T follicular helper cell (primary cell): ENCODE results near the gene CCDC71.

Experiments
- DNase-seq: peaks from one replicate; pipeline ENCODE4 v3.0.0-alpha.2; 2020; ENCODE audit warnings: low read depth

CCDC71 gene

GRCh38 chr3:49170744-49171118 lies 4.6 kb upstream of the CCDC71 start:
- no peak for DNase-seq

DNA sequence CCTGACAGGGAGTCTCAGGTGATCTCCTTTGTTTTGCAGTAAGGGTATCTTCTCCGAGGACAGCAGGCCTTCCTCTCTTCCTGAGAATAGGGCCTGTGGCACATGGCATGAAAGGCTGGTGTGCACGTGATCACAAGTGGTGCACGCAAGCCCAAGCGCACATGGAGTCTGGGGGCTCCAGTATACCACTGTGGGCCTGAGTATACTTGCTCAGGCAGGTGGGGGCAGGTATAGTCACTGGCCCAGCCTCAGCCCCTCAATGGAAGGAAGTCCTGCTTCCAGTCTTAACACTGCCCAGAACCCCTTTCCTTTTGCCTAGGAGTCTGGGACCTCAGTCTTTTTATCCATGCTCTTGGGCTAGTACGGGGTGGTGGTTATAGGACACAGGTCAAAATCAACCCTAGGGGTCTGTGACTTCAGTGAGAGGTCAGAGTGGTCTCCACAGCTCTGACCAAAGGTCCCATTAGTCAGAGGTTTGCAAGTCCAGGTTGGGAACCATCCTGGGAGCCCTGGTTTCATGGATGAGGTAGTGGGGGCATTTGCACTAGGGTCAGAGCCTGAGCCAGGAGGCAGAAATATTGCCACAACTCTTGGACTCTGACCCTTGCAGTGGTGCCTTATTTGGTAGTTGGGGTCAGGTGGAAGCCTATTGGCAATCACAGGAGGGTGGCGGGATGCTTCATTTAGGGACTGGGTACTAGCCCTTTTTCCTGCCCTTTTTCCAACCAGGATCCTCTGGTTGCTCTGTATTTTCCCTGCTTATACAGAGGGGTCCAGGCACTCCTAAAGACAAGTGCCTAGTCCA lies 823 bp upstream of the CCDC71 start:
- DNase-seq, result no peak

DNA sequence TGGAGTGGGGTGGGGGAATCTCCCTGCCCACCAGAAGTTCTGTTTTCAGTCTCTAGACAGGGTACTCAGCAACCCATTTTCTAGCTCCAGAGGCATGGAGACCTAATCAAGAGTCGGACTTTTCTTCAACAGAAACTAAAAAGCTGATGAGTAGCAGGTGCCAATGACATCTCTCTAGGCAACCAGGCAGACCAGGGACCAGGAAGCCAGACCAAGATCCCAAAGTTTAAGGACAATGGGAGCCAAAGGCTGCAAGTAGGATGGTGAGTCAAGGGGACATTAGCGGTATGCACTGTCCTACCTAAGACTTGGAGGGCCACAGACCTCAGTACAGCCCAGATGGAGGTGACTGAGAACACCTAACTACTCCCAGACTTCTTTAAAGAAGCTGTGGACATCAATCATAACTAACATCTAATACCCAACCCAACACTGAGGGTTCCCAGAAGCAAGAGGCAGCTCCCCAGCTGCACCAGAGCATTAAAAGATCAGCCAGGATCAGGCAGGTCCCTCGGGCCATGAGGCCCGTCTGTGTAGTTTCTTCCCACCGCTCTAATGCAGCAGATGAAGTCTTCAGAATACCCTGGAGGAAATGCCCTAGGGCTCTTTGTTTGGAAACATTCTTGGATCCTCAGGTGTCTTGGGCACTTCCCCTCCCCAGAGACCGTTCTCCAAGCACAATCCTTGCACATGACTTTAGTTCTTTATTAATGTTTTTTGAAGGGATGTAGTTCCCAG lies 979 bp downstream of the CCDC71 start:
- DNase-seq, result no peak

DNA sequence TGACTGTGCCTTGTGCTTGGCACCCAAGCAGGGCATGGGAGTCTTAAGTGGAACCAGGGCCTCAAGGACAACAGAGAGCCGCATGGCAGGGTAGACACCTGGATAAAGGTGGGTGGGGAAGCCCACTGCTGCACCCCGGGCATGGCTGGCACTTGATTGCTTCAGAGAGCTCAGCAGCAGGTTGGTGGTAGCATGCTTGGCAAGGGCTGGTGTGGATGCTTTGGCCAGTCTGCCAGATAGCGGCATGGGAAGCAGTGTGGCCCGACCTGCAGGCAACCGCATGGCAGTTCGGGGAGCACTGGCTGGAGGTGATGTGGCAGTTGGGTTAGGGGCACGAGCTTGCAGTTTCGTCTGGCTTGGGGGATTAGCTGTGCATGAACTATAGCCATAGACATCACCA lies 2.5 kb downstream of the CCDC71 start:
- DNase-seq, result no peak

DNA sequence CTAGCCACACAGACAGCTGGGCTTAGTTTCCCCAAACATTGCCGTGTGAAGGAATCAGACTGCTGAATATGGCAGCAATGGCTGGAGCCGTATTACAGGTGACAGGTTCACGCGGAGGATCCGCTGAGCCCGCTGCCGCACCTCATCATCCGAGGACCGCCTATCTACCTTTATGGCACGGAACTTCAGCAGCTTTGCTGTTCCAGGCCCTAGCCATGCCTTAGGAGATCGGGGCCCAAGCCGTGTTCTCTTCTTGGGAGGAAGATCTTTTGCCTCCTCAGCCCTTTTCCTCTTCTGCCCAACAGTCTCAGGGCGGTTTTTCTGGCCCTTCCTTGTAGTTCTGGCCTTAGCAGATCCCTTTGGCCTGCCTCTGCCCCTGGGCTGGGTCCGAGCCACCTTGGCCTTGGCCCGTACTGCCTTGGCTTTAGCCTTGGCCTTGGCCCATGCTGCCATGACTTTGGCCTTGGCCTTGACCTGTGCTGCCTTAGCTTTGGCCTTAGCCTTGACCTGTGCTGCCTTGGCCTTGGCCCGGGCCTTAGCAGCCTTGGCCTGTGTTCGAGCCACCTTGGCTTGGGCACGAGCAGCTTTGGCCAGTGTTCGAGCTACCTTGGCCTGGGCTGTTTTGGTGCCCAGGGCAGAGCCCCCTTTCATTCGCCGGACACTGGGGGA lies 3.2 kb downstream of the CCDC71 start:
- no peak for DNase-seq

- DNase-seq, result no peak
Measured at GRCh38 chr3:49161808-49162530, 4.2 kb downstream of the CCDC71 start.

GRCh38 chr3:49161197-49161596 lies 4.9 kb downstream of the CCDC71 start:
- no peak for DNase-seq

DNA sequence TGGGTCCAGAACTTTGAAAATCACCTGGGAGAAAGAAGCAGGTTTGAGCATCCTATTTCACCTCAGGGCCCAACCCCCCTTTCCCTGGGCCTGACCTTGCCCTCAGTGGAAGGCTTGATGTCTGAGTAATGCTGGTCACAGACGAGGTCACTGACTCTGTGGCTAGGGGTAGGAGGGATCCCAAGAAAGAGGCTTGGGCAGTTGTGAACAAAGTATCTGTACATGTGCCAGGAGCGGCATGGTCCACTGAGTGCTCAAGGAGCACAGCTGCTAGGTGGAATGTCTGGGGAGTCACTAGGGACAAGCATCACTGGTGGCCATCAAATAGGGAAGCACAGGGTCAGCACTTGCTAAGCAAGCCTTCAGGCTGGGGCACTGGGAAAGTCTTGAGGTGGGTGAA lies 7.3 kb downstream of the CCDC71 start:
- no peak for DNase-seq

DNA sequence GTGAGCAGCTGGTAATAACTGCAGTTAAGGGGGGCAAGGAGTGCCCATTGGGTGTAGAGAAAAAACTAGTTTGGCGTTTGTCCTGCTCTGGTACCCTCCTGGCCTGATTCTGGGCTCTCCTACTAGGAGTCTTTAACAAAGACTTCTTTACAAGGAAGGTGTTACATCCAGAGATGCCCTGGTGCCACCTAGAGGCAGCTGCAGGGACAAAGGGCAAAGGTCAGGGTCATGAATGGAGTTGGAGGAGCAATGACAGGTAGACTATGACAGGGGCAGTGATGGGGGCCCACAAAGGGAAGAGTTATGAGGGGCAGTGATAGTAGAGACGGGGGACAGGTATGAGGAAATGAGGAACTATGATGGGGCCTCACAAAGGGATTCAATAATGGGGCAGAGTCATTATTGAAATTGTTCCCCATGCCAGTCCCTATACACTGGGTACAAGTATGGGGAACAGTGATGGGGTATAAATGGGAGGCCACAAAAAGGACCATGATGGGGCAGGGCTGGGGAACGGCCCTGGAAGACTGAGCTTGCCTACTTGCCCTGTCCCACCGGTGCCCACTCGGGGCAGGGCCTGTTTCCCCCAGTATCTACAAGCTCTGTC lies 7.9 kb downstream of the CCDC71 start:
- peak; percentile 56 for DNase-seq

- no peak for DNase-seq
Measured at GRCh38 chr3:49157289-49157688, 8.8 kb downstream of the CCDC71 start.

DNA sequence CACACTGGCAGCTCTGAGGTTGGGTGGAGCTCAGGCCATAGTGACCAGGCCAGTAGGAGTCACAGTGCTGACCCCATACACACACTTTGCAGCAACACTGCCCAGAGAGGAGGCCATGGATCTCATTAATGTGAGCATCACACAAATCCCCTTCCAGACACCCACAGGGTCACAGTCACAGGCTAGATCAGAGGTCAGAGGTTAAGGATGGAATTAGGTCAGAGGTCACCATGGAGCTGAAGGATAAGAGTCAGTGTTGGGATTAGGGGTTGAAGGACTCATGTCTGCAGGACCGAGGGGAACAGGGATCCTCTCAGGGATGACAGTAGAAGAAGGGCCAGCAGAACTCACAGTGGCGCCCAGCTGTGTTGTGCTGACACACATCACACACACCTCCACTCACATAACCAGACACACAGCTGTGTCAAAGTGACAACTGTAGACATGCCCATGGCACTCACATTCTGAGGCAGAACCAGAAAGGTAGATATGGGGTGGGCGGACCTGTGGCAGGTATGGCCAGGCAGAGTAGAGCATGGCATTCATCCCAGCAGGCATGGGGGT lies 12.7 kb downstream of the CCDC71 start:
- no peak for DNase-seq

DNA sequence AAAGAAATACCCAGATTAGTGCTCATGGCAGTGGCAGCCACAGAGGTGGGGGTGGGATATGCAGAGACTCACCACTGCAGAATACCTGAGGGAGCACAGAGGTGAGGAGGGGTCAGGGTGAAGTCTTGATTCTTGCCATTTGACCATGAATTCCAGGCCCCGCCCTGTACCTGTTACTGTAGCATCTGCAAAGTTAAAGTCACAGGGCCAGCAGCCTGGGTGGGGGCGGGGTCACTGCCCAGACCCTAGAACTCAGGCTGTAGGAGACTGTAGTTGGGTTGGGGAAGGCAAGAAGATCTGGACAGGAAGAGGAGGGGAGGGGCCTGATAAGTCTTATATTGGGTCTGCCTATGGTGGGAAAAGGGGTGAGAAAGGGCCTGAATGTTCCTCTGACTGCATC lies 14.5 kb downstream of the CCDC71 start:
- no peak for DNase-seq

DNA sequence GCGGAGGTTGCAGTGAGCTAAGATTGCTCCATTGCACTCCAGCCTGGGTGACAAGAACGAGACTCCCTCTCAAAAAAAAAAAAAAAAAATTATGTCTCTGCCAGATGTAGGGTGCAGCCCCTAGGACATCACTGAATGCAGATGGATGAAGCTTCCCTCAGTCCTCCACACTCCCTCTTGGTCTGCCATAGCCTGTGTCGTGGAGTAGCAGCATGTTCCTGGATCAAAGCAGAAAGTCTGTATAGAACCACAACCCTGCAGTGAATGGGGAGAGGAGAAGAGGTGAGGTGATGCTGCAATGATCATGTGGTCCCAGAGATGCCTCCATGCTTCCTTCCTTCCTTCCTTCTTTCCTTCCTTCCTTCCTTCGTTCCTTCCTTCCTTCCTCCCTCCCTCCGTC lies 18.0 kb downstream of the CCDC71 start:
- DNase-seq, result no peak

- DNase-seq, result no peak
Measured at GRCh38 chr3:49140080-49140479, 26.1 kb downstream of the CCDC71 start.

- no peak for DNase-seq
Measured at GRCh38 chr3:49135499-49135898, 30.6 kb downstream of the CCDC71 start.

- no peak for DNase-seq
Measured at GRCh38 chr3:49134471-49135265, 31.5 kb downstream of the CCDC71 start.

GRCh38 chr3:49133226-49133951 lies 32.7 kb downstream of the CCDC71 start:
- no peak for DNase-seq

DNA sequence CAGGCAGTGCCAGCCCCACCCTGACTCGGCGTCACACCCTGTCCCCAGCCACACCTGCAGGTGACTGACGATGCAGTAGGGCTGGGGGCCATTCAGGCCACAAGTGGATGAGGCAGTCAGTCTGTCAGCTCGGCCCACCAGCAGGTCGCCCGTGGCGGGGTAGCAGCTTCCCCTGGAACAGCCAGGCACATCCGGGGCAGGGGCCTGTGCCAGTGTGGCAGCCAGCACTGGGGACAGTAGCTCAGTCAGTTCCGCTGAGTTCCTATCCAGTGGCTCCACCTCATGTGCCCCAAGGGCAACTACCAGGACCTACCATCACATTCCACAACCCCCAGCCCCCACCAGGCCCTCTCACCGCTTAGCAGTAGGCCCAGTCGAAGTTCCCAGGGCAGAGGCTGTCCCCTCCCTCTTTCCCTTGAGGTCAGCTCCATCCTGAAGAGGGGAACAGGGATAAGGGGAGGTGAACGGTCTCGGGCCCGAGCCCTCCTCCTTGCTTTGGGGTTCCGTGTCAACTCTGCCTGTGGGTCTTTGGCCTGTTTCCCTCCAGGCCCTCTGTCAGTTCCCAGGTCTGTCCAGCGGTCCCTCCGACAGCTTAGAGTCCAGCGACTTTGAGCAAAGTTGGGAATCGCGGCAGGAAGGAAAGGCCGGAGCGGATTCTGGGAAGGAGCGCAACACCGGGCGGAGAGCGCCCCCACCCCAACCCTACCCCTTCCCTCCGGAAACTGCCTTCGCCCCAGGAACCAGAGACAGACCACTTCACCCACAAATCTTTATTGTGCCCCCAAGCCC lies 33.5 kb downstream of the CCDC71 start, which contains the start of gene LAMB2:
Gene LAMB2, minus strand, starts transcription at position 614 of the 789 bp plus-strand sequence. Its CDS starts 183 bp downstream, at position 431.
- DNase-seq, result no peak

DNA sequence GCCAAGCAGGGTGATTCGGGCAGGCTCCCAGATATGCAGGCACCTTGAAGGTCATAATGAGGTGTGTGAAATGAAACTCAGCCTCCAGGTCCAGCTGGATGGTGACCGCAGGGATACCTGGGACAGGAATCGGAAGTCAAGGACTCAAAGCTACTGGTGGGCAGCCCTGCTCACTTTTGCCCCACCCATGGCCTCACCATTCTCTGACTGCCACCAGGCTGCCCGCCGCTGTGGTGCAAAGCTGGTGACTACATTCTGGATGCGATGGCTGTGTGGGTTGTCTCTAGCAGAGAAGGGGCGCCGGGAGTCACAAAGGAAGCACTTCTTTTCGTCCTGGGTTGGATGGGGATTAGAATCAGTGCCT lies 34.1 kb downstream of the CCDC71 start:
- no peak for DNase-seq
